C4-2B (cell line): ENCODE measurements around the gene PPP2R5C.

Experiments
- ZFX ChIP-seq: fragments of 450-650 bp; IDR thresholded peaks from 2 replicates; pipeline ENCODE4 v1.6.1; 2017
- TF ChIP-seq, protein P1 (sequence below): fragments of 450-650 bp; conservative IDR thresholded peaks from 2 replicates; pipeline ENCODE4 v1.5.1; 2017; ENCODE audit warnings: mild to moderate bottlenecking

DNA sequence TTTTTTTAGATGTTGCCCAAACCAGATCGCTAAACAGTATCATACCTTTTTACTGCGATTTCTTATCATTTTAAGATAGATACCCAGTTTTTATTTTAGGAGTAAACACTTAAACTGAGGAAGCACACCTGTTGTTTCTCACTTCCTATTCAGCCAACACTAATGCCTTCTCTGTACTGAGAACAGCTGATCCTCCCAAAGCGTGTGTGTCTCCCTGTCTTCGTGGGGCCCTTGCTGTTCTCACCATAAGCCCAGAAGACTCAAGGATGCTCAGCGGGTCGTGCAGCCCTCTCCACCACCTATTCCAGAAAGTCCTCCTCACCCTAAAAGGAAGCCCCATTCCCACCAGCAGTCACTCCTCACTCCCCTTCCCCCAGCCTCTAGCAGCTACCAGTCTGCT, 14.8 kb downstream of the PPP2R5C start:
- TF ChIP-seq, protein P1, sequence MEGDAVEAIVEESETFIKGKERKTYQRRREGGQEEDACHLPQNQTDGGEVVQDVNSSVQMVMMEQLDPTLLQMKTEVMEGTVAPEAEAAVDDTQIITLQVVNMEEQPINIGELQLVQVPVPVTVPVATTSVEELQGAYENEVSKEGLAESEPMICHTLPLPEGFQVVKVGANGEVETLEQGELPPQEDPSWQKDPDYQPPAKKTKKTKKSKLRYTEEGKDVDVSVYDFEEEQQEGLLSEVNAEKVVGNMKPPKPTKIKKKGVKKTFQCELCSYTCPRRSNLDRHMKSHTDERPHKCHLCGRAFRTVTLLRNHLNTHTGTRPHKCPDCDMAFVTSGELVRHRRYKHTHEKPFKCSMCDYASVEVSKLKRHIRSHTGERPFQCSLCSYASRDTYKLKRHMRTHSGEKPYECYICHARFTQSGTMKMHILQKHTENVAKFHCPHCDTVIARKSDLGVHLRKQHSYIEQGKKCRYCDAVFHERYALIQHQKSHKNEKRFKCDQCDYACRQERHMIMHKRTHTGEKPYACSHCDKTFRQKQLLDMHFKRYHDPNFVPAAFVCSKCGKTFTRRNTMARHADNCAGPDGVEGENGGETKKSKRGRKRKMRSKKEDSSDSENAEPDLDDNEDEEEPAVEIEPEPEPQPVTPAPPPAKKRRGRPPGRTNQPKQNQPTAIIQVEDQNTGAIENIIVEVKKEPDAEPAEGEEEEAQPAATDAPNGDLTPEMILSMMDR, result no peak
- TF ChIP-seq ZFX, result no peak
